ENCODE data around the gene RAPGEF1.

- TF ChIP-seq CTCF (IDR thresholded peaks at IDR 0.05), result no peak
- TF ChIP-seq POLR2A (IDR thresholded peaks at IDR 0.05; ENCODE audit: low read length), result no peak
- TF ChIP-seq FOSL2 (IDR thresholded peaks at IDR 0.05), result no peak
- no peak for TF ChIP-seq FOSL2 (CRISPR knock-in tag; IDR thresholded peaks at IDR 0.05)
- TF ChIP-seq CHD2 (IDR thresholded peaks at IDR 0.05; ENCODE audit: low read length, partially characterized antibody), result no peak
- TF ChIP-seq KDM1A (IDR thresholded peaks at IDR 0.05; ENCODE audit: low read depth), result no peak
- no peak for TF ChIP-seq BCL3 (IDR thresholded peaks at IDR 0.05)
These were observed 15.0 kb upstream of the RAPGEF1 start for GRCh38 chr9:131754846-131755245.
